ENCODE measurements around the gene PTPRG.

- no peak for TF ChIP-seq CTCF (IDR thresholded peaks at IDR 0.05)
- TF ChIP-seq POLR2AphosphoS5 (IDR thresholded peaks at IDR 0.05): no peak
Measured at GRCh38 chr3:62019906-62020305, 458.5 kb downstream of the PTPRG start.

Measured in esophagus muscularis mucosa (tissue), 3 donors.